ENCODE measurements around the gene DNAJC2. TPM values are rescaled to one million over a fixed set of nuclear protein-coding genes. Genes with fewer than 3 reads are reported as not detected.

Gene DNAJC2
- total RNA-seq, 1 experiment from 2014 or later: 21.7 TPM

DNA sequence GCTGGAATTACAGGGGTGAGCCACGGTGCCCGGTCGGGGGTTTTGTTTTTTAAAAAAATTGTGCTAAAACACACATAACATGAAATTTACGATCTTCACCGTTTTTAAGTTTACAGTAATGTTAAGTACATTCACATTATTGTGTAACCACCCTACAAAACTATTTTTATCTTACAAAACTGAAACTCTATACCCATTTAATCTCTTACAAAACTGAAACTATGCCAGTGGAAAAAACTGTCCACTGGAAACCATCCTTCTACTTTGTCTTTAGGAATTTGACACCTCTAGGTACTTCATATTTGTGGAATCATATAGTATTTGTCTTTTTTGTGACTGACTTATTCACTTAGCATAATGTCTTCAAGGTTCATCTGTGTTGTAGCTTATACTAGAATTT is 1.8 kb upstream of the DNAJC2 start:
- intact Hi-C loops (cut with micrococcal nuclease): loop anchor here (5.0 to 10.0 kb wide), 2 partner anchors 39 to 202 kb away; partner anchors contain the start of gene NAPEPLD
- POLR2A ChIA-PET (ENCODE audit: unreplicated experiment): no interaction called here

DNA sequence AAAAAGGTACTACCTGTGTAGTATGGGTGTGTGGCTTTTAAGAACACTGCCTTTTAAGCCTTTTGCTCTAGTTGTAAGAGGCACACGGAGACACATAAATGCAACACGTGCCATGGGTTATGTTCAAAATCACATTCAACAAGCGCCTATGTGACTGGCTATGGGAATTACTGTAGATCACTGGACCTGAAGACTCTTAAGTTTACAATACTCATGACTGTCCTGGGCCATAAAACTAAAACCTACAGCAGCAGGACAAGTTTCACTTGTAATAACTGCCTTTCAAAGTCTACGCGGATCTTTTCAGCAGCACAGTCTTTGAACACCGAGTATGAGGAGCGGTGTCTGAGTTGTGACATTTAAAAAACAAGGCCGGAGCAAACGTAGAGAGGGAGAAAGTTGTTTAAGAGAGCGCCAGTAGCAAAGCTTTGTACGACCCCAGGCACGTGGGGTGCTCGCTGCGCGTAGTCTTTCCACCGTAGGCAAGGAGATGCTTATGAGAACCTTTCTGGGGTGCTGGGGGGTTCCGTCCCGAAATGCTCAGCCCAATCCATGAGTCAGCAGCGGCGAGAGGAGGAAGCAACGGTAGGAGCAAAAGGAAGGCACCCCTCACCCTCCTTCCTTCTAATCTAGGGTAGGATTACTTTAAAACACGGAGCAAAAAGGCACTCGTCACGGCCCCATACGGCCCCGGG is 662 bp downstream of the DNAJC2 start:
- ChIA-PET POLR2A (ENCODE audit: unreplicated experiment) (no interaction called here), CTCF (no interaction called here)
- DNase-seq: peak; percentile 22
- no peak for TF ChIP-seq EZH2 (IDR thresholded peaks at IDR 0.05; ENCODE audit: low read length, unreplicated experiment)
- TF ChIP-seq, protein P1, sequence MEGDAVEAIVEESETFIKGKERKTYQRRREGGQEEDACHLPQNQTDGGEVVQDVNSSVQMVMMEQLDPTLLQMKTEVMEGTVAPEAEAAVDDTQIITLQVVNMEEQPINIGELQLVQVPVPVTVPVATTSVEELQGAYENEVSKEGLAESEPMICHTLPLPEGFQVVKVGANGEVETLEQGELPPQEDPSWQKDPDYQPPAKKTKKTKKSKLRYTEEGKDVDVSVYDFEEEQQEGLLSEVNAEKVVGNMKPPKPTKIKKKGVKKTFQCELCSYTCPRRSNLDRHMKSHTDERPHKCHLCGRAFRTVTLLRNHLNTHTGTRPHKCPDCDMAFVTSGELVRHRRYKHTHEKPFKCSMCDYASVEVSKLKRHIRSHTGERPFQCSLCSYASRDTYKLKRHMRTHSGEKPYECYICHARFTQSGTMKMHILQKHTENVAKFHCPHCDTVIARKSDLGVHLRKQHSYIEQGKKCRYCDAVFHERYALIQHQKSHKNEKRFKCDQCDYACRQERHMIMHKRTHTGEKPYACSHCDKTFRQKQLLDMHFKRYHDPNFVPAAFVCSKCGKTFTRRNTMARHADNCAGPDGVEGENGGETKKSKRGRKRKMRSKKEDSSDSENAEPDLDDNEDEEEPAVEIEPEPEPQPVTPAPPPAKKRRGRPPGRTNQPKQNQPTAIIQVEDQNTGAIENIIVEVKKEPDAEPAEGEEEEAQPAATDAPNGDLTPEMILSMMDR (conservative IDR thresholded peaks at IDR 0.05; ENCODE audit: low read depth, low read length): no peak
- TF ChIP-seq EZH2phosphoT487 (IDR thresholded peaks at IDR 0.05; ENCODE audit: borderline replicate concordance, low read length): no peak
- peak overlapping the region; percentile 93 for H2AFZ ChIP-seq (ENCODE audit: low read length)
- TSS peak; percentile 42 for BruUV-seq (replicated peaks)
- H3K79me2 ChIP-seq (ENCODE audit: low read length): peaks cover 85% of the 10 kb centered on the region
- no peaks in the 10 kb centered on the region for H3K9me2 ChIP-seq (replicated peaks; ENCODE audit: low read length)
- ATAC-seq: peak; percentile 25
- H3K4me3 ChIP-seq (ENCODE audit: low read length): peak overlapping the region; percentile 88
- H4K20me1 ChIP-seq (ENCODE audit: low read length): peaks cover 18% of the 10 kb centered on the region
- H3K9me3 ChIP-seq (ENCODE audit: low read length): no peaks in the 10 kb centered on the region
- H3K36me3 ChIP-seq (ENCODE audit: low read depth, low read length): peaks cover 21% of the 10 kb centered on the region; the same call in 1 of the 2 replicates
- no peaks in the 10 kb centered on the region for H3K27me3 ChIP-seq (ENCODE audit: low read length)
- peak overlapping the region; percentile 97 for H3K9ac ChIP-seq (ENCODE audit: low read length)
- intact Hi-C loops (cut with micrococcal nuclease): loop anchor here (1.0 to 10.0 kb wide), 2 partner anchors 62 to 199 kb away; partner anchors contain the start of gene NAPEPLD
- H3K27ac ChIP-seq (ENCODE audit: low read length): peak overlapping the region; percentile 71
- no peaks in the 10 kb centered on the region for H3F3A ChIP-seq (ENCODE audit: low read length, unreplicated experiment)
- H3K4me1 ChIP-seq (ENCODE audit: insufficient read depth, low read length): peaks cover 12% of the 10 kb centered on the region
- H3K4me2 ChIP-seq (ENCODE audit: low read length): peak overlapping the region; percentile 88

More for the DNA sequence above, 1.8 kb upstream of the DNAJC2 start:
- H3K9me2 ChIP-seq (replicated peaks; ENCODE audit: low read length): no peaks in the 10 kb centered on the region
- no peak overlapping the region for H3K9ac ChIP-seq (ENCODE audit: low read length)
- peaks cover 7% of the 10 kb centered on the region; the same call in 1 of the 2 replicates for H3K36me3 ChIP-seq (ENCODE audit: low read depth, low read length)
- TF ChIP-seq, protein P1 (conservative IDR thresholded peaks at IDR 0.05; ENCODE audit: low read depth, low read length): no peak
- TF ChIP-seq EZH2phosphoT487 (IDR thresholded peaks at IDR 0.05; ENCODE audit: borderline replicate concordance, low read length) (no peak), EZH2 (IDR thresholded peaks at IDR 0.05; ENCODE audit: low read length, unreplicated experiment) (no peak)
- peaks cover 35% of the 10 kb centered on the region for H3K4me1 ChIP-seq (ENCODE audit: insufficient read depth, low read length)
- H3K9me3 ChIP-seq (ENCODE audit: low read length): no peaks in the 10 kb centered on the region
- H3K4me2 ChIP-seq (ENCODE audit: low read length): peak overlapping the region; percentile 90
- BruUV-seq (replicated peaks): no TSS peak
- H3K27ac ChIP-seq (ENCODE audit: low read length): no peak overlapping the region
- DNase-seq: no peak
- peaks cover 33% of the 10 kb centered on the region for H4K20me1 ChIP-seq (ENCODE audit: low read length)
- 0 out of 2 replicates have a peak overlapping the region, but pooled peaks have one; percentile 78 for H2AFZ ChIP-seq (ENCODE audit: low read length)
- ATAC-seq: no peak
- H3K4me3 ChIP-seq (ENCODE audit: low read length): no peak overlapping the region; the same call in 1 of the 2 replicates
- peaks cover 85% of the 10 kb centered on the region for H3K79me2 ChIP-seq (ENCODE audit: low read length)
- H3K27me3 ChIP-seq (ENCODE audit: low read length): no peaks in the 10 kb centered on the region
- CTCF ChIA-PET: no interaction called here
- H3F3A ChIP-seq (ENCODE audit: low read length, unreplicated experiment): no peaks in the 10 kb centered on the region

DNA sequence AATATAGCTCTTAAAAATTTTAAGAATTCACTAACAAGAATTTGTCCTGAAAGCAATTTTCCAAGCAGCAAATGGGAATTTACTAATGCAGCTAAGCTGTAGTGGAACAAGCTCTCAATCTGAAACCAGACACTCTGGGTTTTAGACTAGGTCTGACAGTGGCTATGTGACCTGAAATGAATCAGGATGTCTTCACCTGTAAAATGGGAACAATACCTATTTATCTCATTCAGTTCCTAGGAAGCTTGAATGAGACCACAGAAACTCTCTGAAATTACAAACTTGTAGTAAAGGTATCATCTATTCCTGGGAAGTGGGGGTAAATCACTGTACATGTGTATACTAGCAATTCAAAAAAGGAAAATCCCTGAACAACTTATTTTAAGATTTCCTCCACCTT is 1.2 kb downstream of the DNAJC2 start:
- BruUV-seq (replicated peaks): no TSS peak
- Histone ChIP-seq H3F3A (ENCODE audit: low read length, unreplicated experiment) (no peaks in the 10 kb centered on the region), H3K4me1 (ENCODE audit: insufficient read depth, low read length) (peaks cover 12% of the 10 kb centered on the region), H3K27me3 (ENCODE audit: low read length) (no peaks in the 10 kb centered on the region), H3K4me2 (ENCODE audit: low read length) (peak overlapping the region; percentile 88), H3K27ac (ENCODE audit: low read length) (no peak overlapping the region; the same call in 1 of the 2 replicates), H3K9ac (ENCODE audit: low read length) (peak overlapping the region; percentile 97), H3K9me2 (replicated peaks; ENCODE audit: low read length) (no peaks in the 10 kb centered on the region), H3K4me3 (ENCODE audit: low read length) (peak overlapping the region; percentile 88), H4K20me1 (ENCODE audit: low read length) (peaks cover 13% of the 10 kb centered on the region; the same call in 1 of the 2 replicates), H3K9me3 (ENCODE audit: low read length) (no peaks in the 10 kb centered on the region), H3K36me3 (ENCODE audit: low read depth, low read length) (peaks cover 21% of the 10 kb centered on the region; the same call in 1 of the 2 replicates), H2AFZ (ENCODE audit: low read length) (no peak overlapping the region), H3K79me2 (ENCODE audit: low read length) (peaks cover 81% of the 10 kb centered on the region)
- CTCF ChIA-PET: no interaction called here
- TF ChIP-seq, protein P1 (conservative IDR thresholded peaks at IDR 0.05; ENCODE audit: low read depth, low read length): no peak
- TF ChIP-seq EZH2 (IDR thresholded peaks at IDR 0.05; ENCODE audit: low read length, unreplicated experiment): no peak
- TF ChIP-seq EZH2phosphoT487 (IDR thresholded peaks at IDR 0.05; ENCODE audit: borderline replicate concordance, low read length): no peak
- POLR2A ChIA-PET (ENCODE audit: unreplicated experiment): no interaction called here
- peak; percentile 17 for DNase-seq
- no peak for ATAC-seq
- intact Hi-C loops (cut with micrococcal nuclease): loop anchor here (10.0 kb wide), 1 partner anchor 199 kb away; the partner anchor contains the start of gene NAPEPLD

Measured in PC-3 (cell line).